ENCODE measurements around the gene KLHL26.

Gene KLHL26

GRCh38 chr19:18613589-18614234, 23.1 kb upstream of the KLHL26 start:
- DNase-seq, result no peak

GRCh38 chr19:18616023-18616422, 20.8 kb upstream of the KLHL26 start:
- DNase-seq, result no peak

GRCh38 chr19:18617562-18617961, 19.3 kb upstream of the KLHL26 start:
- no peak for DNase-seq

GRCh38 chr19:18618236-18618635, 18.6 kb upstream of the KLHL26 start:
- no peak for DNase-seq

- DNase-seq, result no peak
These were observed 16.5 kb upstream of the KLHL26 start for GRCh38 chr19:18620311-18620710.

GRCh38 chr19:18620902-18621301, 15.9 kb upstream of the KLHL26 start:
- no peak for DNase-seq

- DNase-seq, result no peak
These were observed 9.9 kb upstream of the KLHL26 start for GRCh38 chr19:18626906-18627305.

GRCh38 chr19:18629166-18630088, 7.4 kb upstream of the KLHL26 start:
- DNase-seq, result no peak

GRCh38 chr19:18633321-18633720, 3.5 kb upstream of the KLHL26 start:
- DNase-seq, result no peak

GRCh38 chr19:18634612-18635297, 2.1 kb upstream of the KLHL26 start:
- DNase-seq, result no peak

GRCh38 chr19:18635831-18636182, 1.0 kb upstream of the KLHL26 start:
- no peak for DNase-seq

GRCh38 chr19:18636183-18636968, 452 bp upstream of the KLHL26 start:
- DNase-seq, result peak; percentile 98

- peak; percentile 7 for DNase-seq
These were observed 1.1 kb downstream of the KLHL26 start for GRCh38 chr19:18637673-18638630.

GRCh38 chr19:18639706-18640243, 2.9 kb downstream of the KLHL26 start:
- no peak for DNase-seq

GRCh38 chr19:18644196-18645034, 7.6 kb downstream of the KLHL26 start:
- DNase-seq, result no peak

GRCh38 chr19:18645035-18645511, 8.2 kb downstream of the KLHL26 start:
- no peak for DNase-seq

GRCh38 chr19:18646535-18647370, 9.9 kb downstream of the KLHL26 start:
- no peak for DNase-seq

GRCh38 chr19:18647371-18647767, 10.5 kb downstream of the KLHL26 start:
- DNase-seq, result no peak

GRCh38 chr19:18647807-18648206, 11.0 kb downstream of the KLHL26 start:
- no peak for DNase-seq
